ENCODE measurements around the gene PRRT4.

GRCh38 chr7:128303133-128303532 is 58.4 kb downstream of the PRRT4 start:
- TF ChIP-seq TSHZ2 (CRISPR knock-in tag; IDR thresholded peaks at IDR 0.05) (no peak), CREB5 (CRISPR knock-in tag; IDR thresholded peaks at IDR 0.05; ENCODE audit: low read depth) (no peak), PATZ1 (CRISPR knock-in tag; IDR thresholded peaks at IDR 0.05; ENCODE audit: borderline replicate concordance) (no peak), TCF4 (CRISPR knock-in tag; IDR thresholded peaks at IDR 0.05; ENCODE audit: borderline replicate concordance) (no peak), ISL1 (CRISPR knock-in tag; IDR thresholded peaks at IDR 0.05) (no peak), ZFP30 (CRISPR knock-in tag; IDR thresholded peaks at IDR 0.05) (no peak), ZNF8 (CRISPR knock-in tag; IDR thresholded peaks at IDR 0.05) (no peak), CSDC2 (CRISPR knock-in tag; IDR thresholded peaks at IDR 0.05) (no peak), PPARA (CRISPR knock-in tag; IDR thresholded peaks at IDR 0.05; ENCODE audit: borderline replicate concordance) (no peak)

All from SK-N-SH treated with all-trans-retinoic acid at 6 μM for 48 hours (cell line).